GM10847 (cell line): Measurements from ENCODE around the gene POU4F2.

Source experiments
- POLR2A ChIP-seq: IDR thresholded peaks from 2 replicates; pipeline ENCODE4 v1.6.1; 2011; ENCODE audit not compliant: insufficient read length; ENCODE audit errors: extremely low read depth

The POU4F2 gene, protein sequence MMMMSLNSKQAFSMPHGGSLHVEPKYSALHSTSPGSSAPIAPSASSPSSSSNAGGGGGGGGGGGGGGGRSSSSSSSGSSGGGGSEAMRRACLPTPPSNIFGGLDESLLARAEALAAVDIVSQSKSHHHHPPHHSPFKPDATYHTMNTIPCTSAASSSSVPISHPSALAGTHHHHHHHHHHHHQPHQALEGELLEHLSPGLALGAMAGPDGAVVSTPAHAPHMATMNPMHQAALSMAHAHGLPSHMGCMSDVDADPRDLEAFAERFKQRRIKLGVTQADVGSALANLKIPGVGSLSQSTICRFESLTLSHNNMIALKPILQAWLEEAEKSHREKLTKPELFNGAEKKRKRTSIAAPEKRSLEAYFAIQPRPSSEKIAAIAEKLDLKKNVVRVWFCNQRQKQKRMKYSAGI

DNA sequence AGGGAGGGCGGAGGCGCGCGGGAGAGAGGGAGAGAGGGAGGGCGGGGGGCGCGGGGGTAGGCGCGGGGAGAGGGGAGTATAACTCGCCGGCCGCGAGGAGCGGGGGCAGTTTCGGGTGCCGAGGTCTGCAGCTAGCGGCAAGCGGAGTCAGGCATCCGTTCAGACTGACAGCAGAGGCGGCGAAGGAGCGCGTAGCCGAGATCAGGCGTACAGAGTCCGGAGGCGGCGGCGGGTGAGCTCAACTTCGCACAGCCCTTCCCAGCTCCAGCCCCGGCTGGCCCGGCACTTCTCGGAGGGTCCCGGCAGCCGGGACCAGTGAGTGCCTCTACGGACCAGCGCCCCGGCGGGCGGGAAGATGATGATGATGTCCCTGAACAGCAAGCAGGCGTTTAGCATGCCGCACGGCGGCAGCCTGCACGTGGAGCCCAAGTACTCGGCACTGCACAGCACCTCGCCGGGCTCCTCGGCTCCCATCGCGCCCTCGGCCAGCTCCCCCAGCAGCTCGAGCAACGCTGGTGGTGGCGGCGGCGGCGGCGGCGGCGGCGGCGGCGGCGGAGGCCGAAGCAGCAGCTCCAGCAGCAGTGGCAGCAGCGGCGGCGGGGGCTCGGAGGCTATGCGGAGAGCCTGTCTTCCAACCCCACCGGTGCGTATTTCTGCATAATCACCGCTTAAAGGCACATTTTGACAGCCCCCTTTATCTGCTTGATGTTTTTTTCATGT is at the start of gene POU4F2:
TSS of gene POU4F2 (plus strand) at position 108 of the 720 bp plus-strand sequence. CDS start at position 356, 248 bp downstream.
- no peak for TF ChIP-seq POLR2A

DNA sequence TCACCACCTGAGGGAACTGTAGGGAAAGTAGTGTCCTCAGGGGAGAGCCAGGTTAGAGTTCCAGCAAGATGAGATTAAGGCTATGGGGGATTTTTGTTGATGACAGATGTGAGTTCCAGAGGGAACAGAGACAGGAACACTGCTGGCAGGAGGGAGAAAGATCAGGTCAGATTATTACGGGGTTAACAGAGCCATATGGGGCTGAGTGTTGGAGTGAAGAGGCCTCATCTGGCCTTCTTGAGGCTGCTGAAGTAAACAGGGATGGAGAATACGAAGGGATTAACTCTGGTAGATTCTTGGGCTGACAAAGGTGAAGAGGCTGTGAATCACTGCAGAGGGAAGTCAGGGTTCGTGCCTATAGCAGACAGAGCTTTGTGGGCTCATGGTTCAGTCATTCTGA is 47.9 kb upstream of the POU4F2 start:
- TF ChIP-seq POLR2A, result no peak

DNA sequence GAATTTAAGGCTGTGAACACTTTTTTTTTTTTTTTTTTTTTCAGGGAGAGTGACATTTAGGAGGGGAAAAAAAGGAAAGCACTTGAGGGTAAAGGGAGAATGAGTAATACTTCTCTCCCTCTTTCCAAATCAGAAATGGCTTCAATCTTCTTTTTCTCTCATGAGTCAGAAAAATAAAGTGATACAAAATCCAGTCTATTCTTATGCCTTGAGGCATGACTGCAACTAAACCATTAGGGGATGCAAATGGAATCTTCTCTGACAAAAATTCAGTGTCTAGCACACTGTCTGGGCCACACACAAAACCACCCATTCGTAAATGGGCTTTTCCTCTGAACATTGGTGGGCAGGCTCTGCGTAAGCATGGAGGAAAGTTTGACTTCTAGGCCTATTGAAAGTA is 46.7 kb upstream of the POU4F2 start:
- TF ChIP-seq POLR2A, result no peak

DNA sequence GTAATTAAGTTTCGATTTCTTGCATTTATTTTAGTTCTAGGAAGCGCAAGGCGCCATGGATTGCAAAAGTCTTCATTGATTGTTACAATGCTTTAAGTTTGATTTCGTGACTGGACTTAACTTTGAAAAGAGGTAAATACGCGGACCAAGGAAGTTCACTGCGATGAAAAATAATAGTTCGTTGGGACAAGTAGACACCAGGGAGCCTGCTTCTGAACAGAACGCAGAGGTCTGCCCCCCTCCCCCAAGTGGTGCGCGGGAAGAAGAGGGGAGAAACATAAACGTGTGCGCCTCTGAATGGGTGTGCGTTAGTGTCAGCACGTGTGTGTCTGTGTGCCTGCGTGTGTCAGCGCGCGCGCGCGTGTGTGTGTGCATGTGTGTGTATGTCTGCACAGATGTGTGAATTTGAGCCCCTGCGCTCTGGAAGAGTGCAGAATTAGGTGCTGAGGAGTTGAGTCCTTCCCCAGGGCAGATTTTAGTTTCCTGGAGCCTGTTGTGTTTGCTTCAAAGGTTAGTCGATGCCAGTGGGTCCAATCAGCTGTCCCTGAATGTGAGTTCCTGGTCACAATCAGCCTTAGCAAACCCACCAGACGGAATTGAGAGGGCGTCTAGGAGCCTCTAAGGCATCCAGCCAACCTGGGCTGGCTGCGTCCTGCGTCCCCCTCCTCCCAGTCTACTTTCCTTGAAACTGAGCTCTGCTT is 5.8 kb upstream of the POU4F2 start:
- no peak for TF ChIP-seq POLR2A

DNA sequence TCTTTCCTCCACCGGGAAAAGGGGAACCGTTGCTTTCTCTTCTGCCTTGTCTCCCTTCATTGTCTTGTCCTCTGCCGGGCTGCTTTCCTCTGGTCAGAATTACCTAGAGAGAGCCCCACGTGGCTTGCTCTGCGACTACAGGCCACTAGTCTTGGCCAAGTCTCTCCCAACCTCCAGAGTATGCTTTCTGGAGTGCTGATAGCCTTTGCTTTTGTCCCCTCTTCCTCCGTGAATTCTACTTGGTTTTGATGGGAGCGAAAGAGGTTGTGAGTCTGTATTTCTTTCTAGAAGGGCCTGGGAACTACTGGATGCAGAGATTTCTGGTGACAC is 5.3 kb upstream of the POU4F2 start:
- TF ChIP-seq POLR2A, result no peak

DNA sequence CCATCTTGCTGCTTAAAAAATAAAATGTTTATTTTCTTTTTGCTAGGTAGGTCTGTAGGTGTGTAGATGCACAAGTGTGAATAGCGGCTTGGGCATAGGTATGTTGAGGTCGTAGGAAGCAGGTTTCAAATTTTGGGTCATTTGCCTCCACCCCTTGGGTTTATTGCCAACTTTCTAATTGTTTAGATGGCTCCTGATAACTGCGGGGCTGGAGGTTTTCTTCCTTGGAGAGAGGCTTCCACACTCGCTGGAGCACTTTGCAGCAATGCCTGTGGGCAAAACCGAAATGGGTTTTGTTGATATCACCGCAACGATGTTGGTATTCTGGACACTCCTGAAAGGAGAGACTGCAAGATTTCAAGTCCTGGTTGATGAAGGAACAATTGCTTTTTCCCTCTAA is 3.9 kb upstream of the POU4F2 start:
- no peak for TF ChIP-seq POLR2A

DNA sequence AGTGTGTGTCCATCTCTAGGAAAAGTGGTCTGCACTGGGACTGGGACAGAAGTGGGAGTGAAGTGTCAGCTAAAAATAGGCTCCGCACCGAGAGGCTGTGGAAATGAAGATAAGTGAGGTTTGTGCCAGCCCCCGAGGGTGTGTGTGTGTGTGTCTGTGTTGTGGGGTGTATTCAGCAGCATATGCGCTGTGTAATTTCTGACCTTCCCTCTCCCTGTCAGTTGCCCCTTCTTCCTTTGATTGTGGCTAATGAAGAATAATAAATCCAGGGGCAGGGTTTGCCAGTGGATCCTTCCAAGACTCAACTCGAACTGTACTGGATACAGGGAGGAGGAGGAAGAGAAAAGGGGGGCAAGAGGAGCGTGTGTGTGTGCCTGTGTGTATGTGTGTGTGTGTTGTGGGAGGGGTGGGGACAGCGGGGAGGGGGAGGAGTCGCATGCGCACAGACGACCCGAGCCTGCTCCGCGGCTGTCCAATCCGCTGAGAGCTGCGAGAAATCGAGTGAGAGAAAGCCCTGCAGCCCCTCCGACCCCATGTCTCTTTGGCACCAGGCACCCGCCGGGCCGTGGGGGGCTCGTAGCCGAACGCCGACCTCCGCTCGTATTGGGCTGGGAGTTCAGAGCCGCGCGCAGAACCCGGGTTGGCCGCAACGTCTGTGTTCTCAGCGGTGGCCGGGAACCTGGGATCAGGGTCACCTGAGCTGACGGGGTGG is 916 bp upstream of the POU4F2 start:
- TF ChIP-seq POLR2A, result no peak

DNA sequence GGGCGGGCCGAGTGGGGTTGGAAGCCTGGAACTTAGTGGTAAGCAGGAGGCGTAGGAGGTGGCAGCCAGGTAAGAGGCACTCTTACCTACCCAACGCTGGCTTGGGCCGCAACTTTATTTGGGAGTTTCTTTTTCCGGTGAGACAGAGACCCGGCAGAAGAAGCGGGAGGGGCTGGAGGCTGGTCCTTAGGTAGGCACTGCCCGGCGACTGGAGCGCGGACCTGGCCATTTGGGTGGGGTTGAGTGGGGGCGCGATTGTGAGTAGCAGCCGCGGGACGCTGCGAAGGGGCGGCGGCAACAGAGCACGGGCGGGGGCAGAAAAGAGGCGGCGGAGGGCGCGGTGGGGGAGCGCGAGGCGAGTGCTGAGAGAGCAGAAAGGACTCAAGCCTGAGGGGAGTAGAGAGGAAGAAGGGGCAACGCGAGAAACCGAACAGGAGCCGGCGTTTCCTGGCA is 334 bp upstream of the POU4F2 start:
- no peak for TF ChIP-seq POLR2A

DNA sequence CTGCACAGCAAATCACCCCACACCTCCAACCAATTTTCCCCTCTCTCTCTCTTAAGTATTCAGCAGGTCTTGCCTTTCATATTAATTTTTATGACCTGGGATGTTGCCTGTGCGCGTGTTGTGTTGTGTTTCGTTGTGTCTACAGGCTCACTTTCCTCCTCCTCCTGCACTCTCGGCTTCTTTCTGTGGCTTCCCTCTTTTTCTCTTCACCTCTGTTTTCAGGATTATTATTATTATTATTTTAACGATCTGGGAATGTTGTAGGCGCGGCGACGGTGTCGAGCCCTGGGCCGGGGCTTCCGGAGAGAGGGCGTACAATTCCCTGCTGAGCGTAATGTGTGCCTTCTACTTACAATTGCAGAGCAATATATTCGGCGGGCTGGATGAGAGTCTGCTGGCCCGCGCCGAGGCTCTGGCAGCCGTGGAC is 826 bp downstream of the POU4F2 start:
- TF ChIP-seq POLR2A, result no peak

DNA sequence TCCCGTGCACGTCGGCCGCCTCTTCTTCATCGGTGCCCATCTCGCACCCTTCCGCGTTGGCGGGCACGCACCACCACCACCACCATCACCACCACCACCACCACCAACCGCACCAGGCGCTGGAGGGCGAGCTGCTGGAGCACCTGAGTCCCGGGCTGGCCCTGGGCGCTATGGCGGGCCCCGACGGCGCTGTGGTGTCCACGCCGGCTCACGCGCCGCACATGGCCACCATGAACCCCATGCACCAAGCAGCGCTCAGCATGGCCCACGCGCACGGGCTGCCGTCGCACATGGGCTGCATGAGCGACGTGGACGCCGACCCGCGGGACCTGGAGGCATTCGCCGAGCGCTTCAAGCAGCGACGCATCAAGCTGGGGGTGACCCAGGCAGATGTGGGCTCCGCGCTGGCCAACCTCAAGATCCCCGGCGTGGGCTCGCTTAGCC is 1.4 kb downstream of the POU4F2 start:
- no peak for TF ChIP-seq POLR2A

DNA sequence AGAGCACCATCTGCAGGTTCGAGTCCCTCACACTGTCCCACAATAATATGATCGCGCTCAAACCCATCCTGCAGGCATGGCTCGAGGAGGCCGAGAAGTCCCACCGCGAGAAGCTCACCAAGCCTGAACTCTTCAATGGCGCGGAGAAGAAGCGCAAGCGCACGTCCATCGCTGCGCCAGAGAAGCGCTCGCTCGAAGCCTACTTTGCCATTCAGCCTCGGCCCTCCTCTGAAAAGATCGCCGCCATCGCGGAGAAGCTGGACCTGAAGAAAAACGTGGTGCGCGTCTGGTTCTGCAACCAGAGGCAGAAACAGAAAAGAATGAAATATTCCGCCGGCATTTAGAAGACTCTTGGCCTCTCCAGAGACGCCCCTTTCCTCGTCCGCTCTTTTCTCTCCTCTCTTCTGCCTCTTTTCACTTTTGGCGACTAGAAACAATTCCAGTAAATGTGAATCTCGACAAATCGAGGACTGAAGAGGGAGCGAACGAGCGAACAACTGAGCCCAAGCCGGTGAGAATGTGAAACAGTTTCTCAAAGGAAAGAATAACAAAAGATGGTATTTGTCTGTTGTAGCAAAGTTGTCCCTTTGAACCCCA is 1.9 kb downstream of the POU4F2 start:
- no peak for TF ChIP-seq POLR2A

DNA sequence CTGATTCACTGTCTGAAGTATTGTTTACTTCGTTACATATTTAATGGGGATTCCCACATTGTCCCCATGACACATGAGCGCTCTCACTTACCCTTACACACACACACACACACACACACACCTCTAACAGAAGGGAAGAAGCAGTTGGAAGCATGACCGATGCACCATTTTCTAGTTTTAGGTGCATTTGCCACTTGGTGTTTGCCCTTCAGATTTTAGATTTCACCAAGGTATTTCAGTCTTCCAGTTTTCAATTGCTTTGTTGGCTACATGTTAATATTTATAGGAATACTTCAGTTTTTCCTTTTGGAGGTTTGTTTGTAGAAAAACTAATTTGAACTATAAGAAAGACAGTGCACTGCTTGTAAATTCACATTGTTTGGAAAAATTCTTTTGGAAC is 3.1 kb downstream of the POU4F2 start:
- TF ChIP-seq POLR2A, result no peak

DNA sequence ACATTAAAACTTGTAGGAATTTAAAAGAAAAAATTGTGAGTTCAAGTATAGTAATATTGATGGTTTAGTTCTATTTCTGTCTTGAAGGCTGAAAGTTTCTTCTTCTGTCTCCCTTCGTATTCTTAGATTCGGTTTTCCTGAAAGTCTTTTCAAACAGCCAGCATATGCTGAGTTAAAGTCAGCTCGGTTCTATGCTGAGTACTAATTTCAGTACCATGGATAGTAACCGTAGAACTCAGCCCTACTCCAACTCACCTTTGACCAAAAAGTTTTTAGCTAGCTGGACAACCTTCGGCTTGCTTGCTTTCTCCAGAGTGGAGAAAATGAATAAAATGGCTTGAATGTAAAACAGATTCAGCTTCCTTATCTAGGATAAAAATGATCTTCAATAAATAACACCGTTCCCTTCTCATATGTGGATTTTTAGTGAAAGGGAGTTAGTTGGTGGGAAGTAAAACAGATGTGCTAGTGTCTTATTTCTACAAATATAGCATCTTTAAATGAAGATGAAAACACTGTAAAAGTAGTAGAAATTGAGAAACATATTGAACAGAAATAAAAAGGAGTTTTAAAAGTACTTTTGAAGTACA is 5.2 kb downstream of the POU4F2 start:
- no peak for TF ChIP-seq POLR2A

DNA sequence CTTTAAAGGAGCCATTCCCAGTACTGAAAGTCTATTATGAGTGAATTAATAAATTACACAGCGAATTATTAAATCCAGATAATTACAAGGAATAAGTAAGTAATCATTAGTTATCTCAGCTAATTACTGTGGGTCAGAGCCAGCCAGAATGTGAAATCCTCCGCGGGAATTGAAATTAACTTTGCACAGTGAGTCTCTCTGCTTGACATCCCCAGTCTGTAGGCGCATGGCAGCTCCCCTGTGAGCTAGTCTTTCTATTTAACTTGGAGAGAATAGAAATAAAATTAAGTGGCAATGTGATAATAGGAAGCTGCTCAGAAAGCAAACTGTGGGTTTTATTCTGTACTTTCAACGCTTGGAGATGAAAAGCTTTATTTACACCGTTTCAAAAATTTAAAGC is 7.2 kb downstream of the POU4F2 start:
- TF ChIP-seq POLR2A, result no peak
